Measurements from ENCODE around the gene PRDM15. TPM values are rescaled to one million over a fixed set of nuclear protein-coding genes. Genes with fewer than 3 reads are reported as not detected.

The PRDM15 gene
- total and polyA plus RNA-seq, 2 experiments from 2014 or later: 3.0 to 10.6 TPM

GRCh38 chr21:41901099-41901498 is 22.0 kb upstream of the PRDM15 start (continued):
- TF ChIP-seq, protein P1, sequence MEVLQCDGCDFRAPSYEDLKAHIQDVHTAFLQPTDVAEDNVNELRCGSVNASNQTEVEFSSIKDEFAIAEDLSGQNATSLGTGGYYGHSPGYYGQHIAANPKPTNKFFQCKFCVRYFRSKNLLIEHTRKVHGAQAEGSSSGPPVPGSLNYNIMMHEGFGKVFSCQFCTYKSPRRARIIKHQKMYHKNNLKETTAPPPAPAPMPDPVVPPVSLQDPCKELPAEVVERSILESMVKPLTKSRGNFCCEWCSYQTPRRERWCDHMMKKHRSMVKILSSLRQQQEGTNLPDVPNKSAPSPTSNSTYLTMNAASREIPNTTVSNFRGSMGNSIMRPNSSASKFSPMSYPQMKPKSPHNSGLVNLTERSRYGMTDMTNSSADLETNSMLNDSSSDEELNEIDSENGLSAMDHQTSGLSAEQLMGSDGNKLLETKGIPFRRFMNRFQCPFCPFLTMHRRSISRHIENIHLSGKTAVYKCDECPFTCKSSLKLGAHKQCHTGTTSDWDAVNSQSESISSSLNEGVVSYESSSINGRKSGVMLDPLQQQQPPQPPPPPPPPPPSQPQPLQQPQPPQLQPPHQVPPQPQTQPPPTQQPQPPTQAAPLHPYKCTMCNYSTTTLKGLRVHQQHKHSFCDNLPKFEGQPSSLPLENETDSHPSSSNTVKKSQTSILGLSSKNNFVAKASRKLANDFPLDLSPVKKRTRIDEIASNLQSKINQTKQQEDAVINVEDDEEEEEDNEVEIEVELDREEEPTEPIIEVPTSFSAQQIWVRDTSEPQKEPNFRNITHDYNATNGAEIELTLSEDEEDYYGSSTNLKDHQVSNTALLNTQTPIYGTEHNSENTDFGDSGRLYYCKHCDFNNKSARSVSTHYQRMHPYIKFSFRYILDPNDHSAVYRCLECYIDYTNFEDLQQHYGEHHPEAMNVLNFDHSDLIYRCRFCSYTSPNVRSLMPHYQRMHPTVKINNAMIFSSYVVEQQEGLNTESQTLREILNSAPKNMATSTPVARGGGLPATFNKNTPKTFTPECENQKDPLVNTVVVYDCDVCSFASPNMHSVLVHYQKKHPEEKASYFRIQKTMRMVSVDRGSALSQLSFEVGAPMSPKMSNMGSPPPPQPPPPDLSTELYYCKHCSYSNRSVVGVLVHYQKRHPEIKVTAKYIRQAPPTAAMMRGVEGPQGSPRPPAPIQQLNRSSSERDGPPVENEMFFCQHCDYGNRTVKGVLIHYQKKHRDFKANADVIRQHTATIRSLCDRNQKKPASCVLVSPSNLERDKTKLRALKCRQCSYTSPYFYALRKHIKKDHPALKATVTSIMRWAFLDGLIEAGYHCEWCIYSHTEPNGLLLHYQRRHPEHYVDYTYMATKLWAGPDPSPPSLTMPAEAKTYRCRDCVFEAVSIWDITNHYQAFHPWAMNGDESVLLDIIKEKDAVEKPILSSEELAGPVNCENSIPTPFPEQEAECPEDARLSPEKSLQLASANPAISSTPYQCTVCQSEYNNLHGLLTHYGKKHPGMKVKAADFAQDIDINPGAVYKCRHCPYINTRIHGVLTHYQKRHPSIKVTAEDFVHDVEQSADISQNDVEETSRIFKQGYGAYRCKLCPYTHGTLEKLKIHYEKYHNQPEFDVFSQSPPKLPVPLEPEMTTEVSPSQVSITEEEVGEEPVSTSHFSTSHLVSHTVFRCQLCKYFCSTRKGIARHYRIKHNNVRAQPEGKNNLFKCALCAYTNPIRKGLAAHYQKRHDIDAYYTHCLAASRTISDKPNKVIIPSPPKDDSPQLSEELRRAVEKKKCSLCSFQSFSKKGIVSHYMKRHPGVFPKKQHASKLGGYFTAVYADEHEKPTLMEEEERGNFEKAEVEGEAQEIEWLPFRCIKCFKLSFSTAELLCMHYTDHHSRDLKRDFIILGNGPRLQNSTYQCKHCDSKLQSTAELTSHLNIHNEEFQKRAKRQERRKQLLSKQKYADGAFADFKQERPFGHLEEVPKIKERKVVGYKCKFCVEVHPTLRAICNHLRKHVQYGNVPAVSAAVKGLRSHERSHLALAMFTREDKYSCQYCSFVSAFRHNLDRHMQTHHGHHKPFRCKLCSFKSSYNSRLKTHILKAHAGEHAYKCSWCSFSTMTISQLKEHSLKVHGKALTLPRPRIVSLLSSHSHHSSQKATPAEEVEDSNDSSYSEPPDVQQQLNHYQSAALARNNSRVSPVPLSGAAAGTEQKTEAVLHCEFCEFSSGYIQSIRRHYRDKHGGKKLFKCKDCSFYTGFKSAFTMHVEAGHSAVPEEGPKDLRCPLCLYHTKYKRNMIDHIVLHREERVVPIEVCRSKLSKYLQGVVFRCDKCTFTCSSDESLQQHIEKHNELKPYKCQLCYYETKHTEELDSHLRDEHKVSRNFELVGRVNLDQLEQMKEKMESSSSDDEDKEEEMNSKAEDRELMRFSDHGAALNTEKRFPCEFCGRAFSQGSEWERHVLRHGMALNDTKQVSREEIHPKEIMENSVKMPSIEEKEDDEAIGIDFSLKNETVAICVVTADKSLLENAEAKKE (CRISPR knock-in tag; IDR thresholded peaks at IDR 0.05): no peak
- no peak for TF ChIP-seq ETS1 (IDR thresholded peaks at IDR 0.05)
- no peak for TF ChIP-seq ZNF114 (CRISPR knock-in tag; IDR thresholded peaks at IDR 0.05)

GRCh38 chr21:41900401-41900800 is 21.3 kb upstream of the PRDM15 start:
- H3K27ac Mint-ChIP-seq: no peak overlapping the region
- ATAC-seq (no peak), DNase-seq (ENCODE audit: low spot score) (no peak)
- no peak overlapping the region for H3K4me3 ChIP-seq
- no peak overlapping the region for H2AFZ ChIP-seq
- H3K36me3 Mint-ChIP-seq (ENCODE audit: low read depth): peaks cover 8% of the 10 kb centered on the region
- no peak overlapping the region for H3K4me2 ChIP-seq
- no peaks in the 10 kb centered on the region for H3K79me2 ChIP-seq (replicated peaks; ENCODE audit: insufficient read depth)
- H3K27ac ChIP-seq (ENCODE audit: low read depth): no peak overlapping the region
- H3K4me1 ChIP-seq (ENCODE audit: insufficient read depth): peaks cover 13% of the 10 kb centered on the region
- no peak overlapping the region for H3K4me3 Mint-ChIP-seq
- no peaks in the 10 kb centered on the region for H3K27me3 ChIP-seq (ENCODE audit: insufficient read depth)
- H3K4me1 Mint-ChIP-seq: peaks cover 49% of the 10 kb centered on the region
- no peaks in the 10 kb centered on the region for H4K20me1 ChIP-seq (replicated peaks; ENCODE audit: insufficient read depth)
- peaks cover 3% of the 10 kb centered on the region for H3K27me3 Mint-ChIP-seq (ENCODE audit: insufficient read depth, low read depth, poor library complexity)
- no peaks in the 10 kb centered on the region for H3F3A ChIP-seq (replicated peaks; ENCODE audit: low read depth)
- H3K9me2 ChIP-seq (ENCODE audit: insufficient read depth): no peaks in the 10 kb centered on the region
- H3K9me3 Mint-ChIP-seq: no peaks in the 10 kb centered on the region
- H3K36me3 ChIP-seq (ENCODE audit: insufficient read depth): no peaks in the 10 kb centered on the region
- TF ChIP-seq, protein P1 (CRISPR knock-in tag; IDR thresholded peaks at IDR 0.05): no peak
- TF ChIP-seq ZNF331 (CRISPR knock-in tag; IDR thresholded peaks at IDR 0.05; ENCODE audit: low read depth) (no peak), POLR2AphosphoS5 (IDR thresholded peaks at IDR 0.05; ENCODE audit: low read depth) (no peak)
- TF ChIP-seq, protein P2, sequence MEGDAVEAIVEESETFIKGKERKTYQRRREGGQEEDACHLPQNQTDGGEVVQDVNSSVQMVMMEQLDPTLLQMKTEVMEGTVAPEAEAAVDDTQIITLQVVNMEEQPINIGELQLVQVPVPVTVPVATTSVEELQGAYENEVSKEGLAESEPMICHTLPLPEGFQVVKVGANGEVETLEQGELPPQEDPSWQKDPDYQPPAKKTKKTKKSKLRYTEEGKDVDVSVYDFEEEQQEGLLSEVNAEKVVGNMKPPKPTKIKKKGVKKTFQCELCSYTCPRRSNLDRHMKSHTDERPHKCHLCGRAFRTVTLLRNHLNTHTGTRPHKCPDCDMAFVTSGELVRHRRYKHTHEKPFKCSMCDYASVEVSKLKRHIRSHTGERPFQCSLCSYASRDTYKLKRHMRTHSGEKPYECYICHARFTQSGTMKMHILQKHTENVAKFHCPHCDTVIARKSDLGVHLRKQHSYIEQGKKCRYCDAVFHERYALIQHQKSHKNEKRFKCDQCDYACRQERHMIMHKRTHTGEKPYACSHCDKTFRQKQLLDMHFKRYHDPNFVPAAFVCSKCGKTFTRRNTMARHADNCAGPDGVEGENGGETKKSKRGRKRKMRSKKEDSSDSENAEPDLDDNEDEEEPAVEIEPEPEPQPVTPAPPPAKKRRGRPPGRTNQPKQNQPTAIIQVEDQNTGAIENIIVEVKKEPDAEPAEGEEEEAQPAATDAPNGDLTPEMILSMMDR (conservative IDR thresholded peaks at IDR 0.05; ENCODE audit: low read depth in 2 of 2): no peak

Data from GM23338 (cell line).